Sigmoid colon (tissue), 4 donors: ENCODE results near the gene RAB36.

Experiments
- CTCF ChIP-seq, 4 experiments: fragments of 450-650 bp in 3 of 4; fragments of 200-600 bp in 1 of 4; IDR thresholded peaks; one replicate each; pipeline ENCODE4 v1.5.1; 2016 to 2019; ENCODE audit warnings: antibody characterized with exemption in 4 of 4, mild to moderate bottlenecking in 3 of 4, moderate library complexity in 2 of 4
- EP300 ChIP-seq, 4 donors: sonication (generic); formaldehyde crosslinking; IDR thresholded peaks; one replicate each; pipeline ENCODE4 v1.6.1; 2017; ENCODE audit warnings: antibody characterized with exemption in 4 of 4
- POLR2A ChIP-seq, 2 donors: fragments of 450-650 bp; IDR thresholded peaks; one replicate each; pipeline ENCODE4 v1.6.1; 2016; ENCODE audit warnings: antibody characterized with exemption in 2 of 2, mild to moderate bottlenecking in 2 of 2, moderate library complexity in 2 of 2

GRCh38 chr22:23193196-23193827 is 48.0 kb downstream of the RAB36 start:
- no peak for TF ChIP-seq POLR2A (IDR thresholded peaks at IDR 0.05)
- TF ChIP-seq CTCF (IDR thresholded peaks at IDR 0.05) = no peak
- TF ChIP-seq EP300 (IDR thresholded peaks at IDR 0.05) = no peak
